Measurements from ENCODE around the gene FOXE1. TPM values are rescaled to one million over a fixed set of nuclear protein-coding genes. Genes with fewer than 3 reads are reported as not detected.

FOXE1 gene
- total and polyA plus RNA-seq, 10 of the 15 experiments (the other 5 are each of a cell fraction or from before 2014, with no cell fraction given), result not detected

DNA sequence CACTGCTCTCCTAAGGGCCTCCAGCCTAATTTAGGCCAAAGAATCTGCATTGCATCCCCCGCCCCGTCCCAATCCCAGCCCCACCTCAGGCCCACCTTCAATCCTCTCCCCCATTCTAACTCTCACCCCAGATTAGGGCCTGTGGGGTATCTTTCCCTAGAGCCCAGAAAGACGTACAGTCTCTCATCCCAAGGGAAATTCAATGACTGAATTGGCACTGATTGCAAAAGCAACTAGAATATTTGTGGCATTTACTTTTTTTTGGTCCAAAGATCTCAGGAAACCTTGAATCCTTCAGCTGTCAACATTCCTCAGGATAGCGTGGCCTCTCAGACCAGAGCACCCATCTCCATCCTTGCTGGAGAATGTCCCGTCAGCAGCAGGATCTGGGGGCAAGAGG lies 38.7 kb downstream of the FOXE1 start:
- FAIRE-seq (no peak), ATAC-seq (no peak), DNase-seq (ENCODE audit: low read depth, low spot score) (no peak)
- no peak overlapping the region for H2AFZ ChIP-seq (ENCODE audit: control insufficient read depth, low read depth, low read length)
- no peaks in the 10 kb centered on the region for H3K79me2 ChIP-seq (ENCODE audit: control insufficient read depth, insufficient read depth, low read length)
- no peak overlapping the region for H3K4me3 ChIP-seq
- no peaks in the 10 kb centered on the region for H3K27me3 ChIP-seq (replicated peaks in 1 of 2; ENCODE audit: control insufficient read depth in 2 of 2, insufficient read depth in 2 of 2, low read length in 1 of 2)
- in situ Hi-C loops (cut with MboI) (no loop called here), intact Hi-C loops (cut with micrococcal nuclease; ENCODE audit: unreplicated experiment) (no loop called here)
- CTCF ChIA-PET, result interaction anchor here (1.0 to 5.5 kb wide), 10 partner anchors 9 to 372 kb away, joined by 3 to 95 read pairs (median 6); no protein-coding TSS in a partner anchor
- SMC1A ChIA-PET (ENCODE audit: uncharacterized antibody, unreplicated experiment), result interaction anchor here (1.1 to 5.5 kb wide), 5 partner anchors 10 to 372 kb away, joined by 3 to 32 read pairs (median 3); no protein-coding TSS in a partner anchor
- TF ChIP-seq IKZF2 (IDR thresholded peaks at IDR 0.05) (no peak), EZH2 (IDR thresholded peaks at IDR 0.05; ENCODE audit: borderline replicate concordance, control insufficient read depth, low read depth, low read length) (no peak), NFYA (IDR thresholded peaks at IDR 0.05; ENCODE audit: borderline replicate concordance, low read depth, low read length) (no peak), IKZF1 (conservative IDR thresholded peaks at IDR 0.05) (no peak), JUNB (IDR thresholded peaks at IDR 0.05) (no peak), BHLHE40 (IDR thresholded peaks at IDR 0.05; ENCODE audit: borderline replicate concordance in 1 of 2, low read depth in 2 of 2, low read length in 1 of 2) (no peak), MEF2B (IDR thresholded peaks at IDR 0.05; ENCODE audit: partially characterized antibody, poor library complexity, severe bottlenecking) (no peak), RB1 (IDR thresholded peaks at IDR 0.05; ENCODE audit: borderline replicate concordance) (no peak), TBL1XR1 (IDR thresholded peaks at IDR 0.05; ENCODE audit: low read depth, low read length) (no peak), ZNF217 (IDR thresholded peaks at IDR 0.05) (no peak), ZBED1 (IDR thresholded peaks at IDR 0.05; ENCODE audit: borderline replicate concordance) (no peak), TARDBP (IDR thresholded peaks at IDR 0.05; ENCODE audit: borderline replicate concordance) (no peak), SUZ12 (IDR thresholded peaks at IDR 0.05; ENCODE audit: unreplicated experiment) (no peak), NR2C1 (IDR thresholded peaks at IDR 0.05) (no peak), BCLAF1 (IDR thresholded peaks at IDR 0.05) (no peak), PAX8 (IDR thresholded peaks at IDR 0.05) (no peak), POLR2AphosphoS2 (IDR thresholded peaks at IDR 0.05; ENCODE audit: low read depth, low read length) (no peak), JUND (IDR thresholded peaks at IDR 0.05; ENCODE audit: low read depth, low read length) (no peak)
- H3K4me2 ChIP-seq (ENCODE audit: control insufficient read depth, insufficient read depth), result no peak overlapping the region
- H3K9ac ChIP-seq (ENCODE audit: control insufficient read depth, insufficient read depth, low read length), result no peak overlapping the region
- POLR2A ChIA-PET, result no interaction called here
- H3K27ac ChIP-seq (ENCODE audit: control insufficient read depth, insufficient read depth), result no peak overlapping the region
- WGBS (ENCODE audit: insufficient coverage, insufficient replicate concordance, low lambda C conversion rate, missing lambda C conversion rate), result 61% methylated on average over 5 of the region's 5 CpGs
- H3K4me1 ChIP-seq (ENCODE audit: control insufficient read depth, insufficient read depth, low read length), result no peaks in the 10 kb centered on the region
- RAD21 ChIA-PET (ENCODE audit: unreplicated experiment), result no interaction called here
- no peaks in the 10 kb centered on the region for H4K20me1 ChIP-seq (ENCODE audit: control insufficient read depth, insufficient read depth)
- H3K36me3 ChIP-seq (ENCODE audit: control insufficient read depth in 2 of 2, insufficient read depth in 2 of 2, low read length in 1 of 2), result no peaks in the 10 kb centered on the region; a peak in 1 of 4 replicates
- no TSS peak for BruUV-seq (replicated peaks)
- no peaks in the 10 kb centered on the region for H3K9me3 ChIP-seq (replicated peaks; ENCODE audit: control insufficient read depth, insufficient read depth, low read length)
